Glutamatergic neuron (in vitro differentiated cells): ENCODE measurements around the gene TANK. TPM values are rescaled to one million over a fixed set of nuclear protein-coding genes. Genes with fewer than 3 reads are reported as not detected.

ENCODE experiments used
- DNase-seq: peaks from one replicate; pipeline ENCODE4 v3.0.0; 2022
- H3K27ac Mint-ChIP-seq: one replicate; pipeline ENCODE4 v1.8.0; 2020; ENCODE audit warnings: mild to moderate bottlenecking, mixed read lengths, inconsistent platforms; ENCODE audit not compliant: unreplicated experiment
- H3K27me3 Mint-ChIP-seq: one replicate; pipeline ENCODE4 v1.8.0; 2020; ENCODE audit warnings: mild to moderate bottlenecking, moderate library complexity, mixed read lengths, inconsistent platforms; ENCODE audit not compliant: unreplicated experiment
- H3K36me3 Mint-ChIP-seq: one replicate; pipeline ENCODE4 v1.8.0; 2020; ENCODE audit warnings: mild to moderate bottlenecking, mixed read lengths, inconsistent platforms; ENCODE audit not compliant: unreplicated experiment
- H3K4me1 Mint-ChIP-seq: one replicate; pipeline ENCODE4 v1.8.0; 2020; ENCODE audit warnings: mild to moderate bottlenecking, low read depth, mixed read lengths, inconsistent platforms; ENCODE audit not compliant: unreplicated experiment
- H3K4me3 Mint-ChIP-seq: one replicate; pipeline ENCODE4 v1.8.0; 2020; ENCODE audit warnings: mild to moderate bottlenecking, mixed read lengths, inconsistent platforms; ENCODE audit not compliant: unreplicated experiment
- H3K9me3 Mint-ChIP-seq: one replicate; pipeline ENCODE4 v1.8.0; 2020; ENCODE audit warnings: mild to moderate bottlenecking, moderate library complexity, mixed read lengths, inconsistent platforms; ENCODE audit not compliant: unreplicated experiment
- CTCF ChIP-seq: fragments of 200-600 bp; sonication (generic); IDR thresholded peaks from one replicate; pipeline ENCODE4 v1.5.0; 2021; ENCODE audit not compliant: partially characterized antibody, unreplicated experiment
- total RNA-seq: library from RNA; stranded (reverse); fragmentation: NEBNext Ultra II Directional; extraction: Animal tissue kit (Norgen Biotek cat#: 25700); gene quantifications from one replicate; pipeline ENCODE4 v1.2.1, GENCODE V29; 2021; ENCODE audit not compliant: unreplicated experiment

TANK gene
- total RNA-seq, 1 donor from 2014 or later: 45.9 TPM

- no peaks in the 10 kb centered on the region for H3K36me3 Mint-ChIP-seq
- no peak for TF ChIP-seq CTCF
- H3K4me1 Mint-ChIP-seq: no peaks in the 10 kb centered on the region
- DNase-seq: no peak
- no peak overlapping the region for H3K4me3 Mint-ChIP-seq
- H3K27ac Mint-ChIP-seq: no peak overlapping the region
- H3K9me3 Mint-ChIP-seq: no peaks in the 10 kb centered on the region
- peaks cover 3% of the 10 kb centered on the region for H3K27me3 Mint-ChIP-seq
Measured at GRCh38 chr2:161119483-161119882, 40.7 kb upstream of the TANK start.

GRCh38 chr2:161120775-161121174, 39.5 kb upstream of the TANK start:
- H3K4me1 Mint-ChIP-seq: no peaks in the 10 kb centered on the region
- no peaks in the 10 kb centered on the region for H3K9me3 Mint-ChIP-seq
- no peak overlapping the region for H3K27ac Mint-ChIP-seq
- H3K27me3 Mint-ChIP-seq: peaks cover 3% of the 10 kb centered on the region
- H3K4me3 Mint-ChIP-seq: no peak overlapping the region
- no peak for DNase-seq
- no peak for TF ChIP-seq CTCF
- H3K36me3 Mint-ChIP-seq: no peaks in the 10 kb centered on the region

GRCh38 chr2:161121622-161122021, 38.6 kb upstream of the TANK start:
- Mint-ChIP-seq H3K4me1 (no peaks in the 10 kb centered on the region), H3K36me3 (no peaks in the 10 kb centered on the region), H3K9me3 (no peaks in the 10 kb centered on the region), H3K27ac (no peak overlapping the region), H3K4me3 (no peak overlapping the region), H3K27me3 (peaks cover 3% of the 10 kb centered on the region)
- no peak for DNase-seq
- no peak for TF ChIP-seq CTCF

GRCh38 chr2:161122772-161123530, 37.3 kb upstream of the TANK start:
- DNase-seq: no peak
- no peaks in the 10 kb centered on the region for H3K4me1 Mint-ChIP-seq
- H3K27me3 Mint-ChIP-seq: peaks cover 3% of the 10 kb centered on the region
- H3K4me3 Mint-ChIP-seq: no peak overlapping the region
- H3K36me3 Mint-ChIP-seq: no peaks in the 10 kb centered on the region
- H3K9me3 Mint-ChIP-seq: no peaks in the 10 kb centered on the region
- TF ChIP-seq CTCF: no peak
- no peak overlapping the region for H3K27ac Mint-ChIP-seq

- no peaks in the 10 kb centered on the region for H3K36me3 Mint-ChIP-seq
- TF ChIP-seq CTCF: no peak
- H3K9me3 Mint-ChIP-seq: no peaks in the 10 kb centered on the region
- H3K27me3 Mint-ChIP-seq: peaks cover 3% of the 10 kb centered on the region
- H3K4me3 Mint-ChIP-seq: no peak overlapping the region
- no peak overlapping the region for H3K27ac Mint-ChIP-seq
- no peak for DNase-seq
- no peaks in the 10 kb centered on the region for H3K4me1 Mint-ChIP-seq
Measured at GRCh38 chr2:161123531-161124030, 36.6 kb upstream of the TANK start.
